GM13976 (cell line): Measurements from ENCODE around the gene REC114.

Experiments used
- DNase-seq: peaks from one replicate; pipeline ENCODE4 v3.0.0; 2012; ENCODE audit warnings: low spot score
- in situ Hi-C: fragments of 300-500 bp; cut with MboI; formaldehyde crosslinking; loops from one replicate; pipeline ENCODE4 v1.12.0; 2022; ENCODE audit warnings: low sequenced_read_pairs, mixed read lengths, inconsistent platforms; ENCODE audit not compliant: unreplicated experiment
- TF ChIP-seq, protein P1 (sequence below): IDR thresholded peaks from 2 replicates; pipeline ENCODE4 v1.5.1; 2012; ENCODE audit warnings: borderline replicate concordance, mild to moderate bottlenecking; ENCODE audit not compliant: insufficient read depth; ENCODE audit errors: extremely low read depth, missing control alignments, control extremely low read depth

Gene REC114

GRCh38 chr15:73590263-73590662, 147.3 kb downstream of the REC114 start:
- in situ Hi-C loops, result no loop called here
- DNase-seq, result no peak
- TF ChIP-seq, protein P1, sequence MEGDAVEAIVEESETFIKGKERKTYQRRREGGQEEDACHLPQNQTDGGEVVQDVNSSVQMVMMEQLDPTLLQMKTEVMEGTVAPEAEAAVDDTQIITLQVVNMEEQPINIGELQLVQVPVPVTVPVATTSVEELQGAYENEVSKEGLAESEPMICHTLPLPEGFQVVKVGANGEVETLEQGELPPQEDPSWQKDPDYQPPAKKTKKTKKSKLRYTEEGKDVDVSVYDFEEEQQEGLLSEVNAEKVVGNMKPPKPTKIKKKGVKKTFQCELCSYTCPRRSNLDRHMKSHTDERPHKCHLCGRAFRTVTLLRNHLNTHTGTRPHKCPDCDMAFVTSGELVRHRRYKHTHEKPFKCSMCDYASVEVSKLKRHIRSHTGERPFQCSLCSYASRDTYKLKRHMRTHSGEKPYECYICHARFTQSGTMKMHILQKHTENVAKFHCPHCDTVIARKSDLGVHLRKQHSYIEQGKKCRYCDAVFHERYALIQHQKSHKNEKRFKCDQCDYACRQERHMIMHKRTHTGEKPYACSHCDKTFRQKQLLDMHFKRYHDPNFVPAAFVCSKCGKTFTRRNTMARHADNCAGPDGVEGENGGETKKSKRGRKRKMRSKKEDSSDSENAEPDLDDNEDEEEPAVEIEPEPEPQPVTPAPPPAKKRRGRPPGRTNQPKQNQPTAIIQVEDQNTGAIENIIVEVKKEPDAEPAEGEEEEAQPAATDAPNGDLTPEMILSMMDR, result no peak

DNA sequence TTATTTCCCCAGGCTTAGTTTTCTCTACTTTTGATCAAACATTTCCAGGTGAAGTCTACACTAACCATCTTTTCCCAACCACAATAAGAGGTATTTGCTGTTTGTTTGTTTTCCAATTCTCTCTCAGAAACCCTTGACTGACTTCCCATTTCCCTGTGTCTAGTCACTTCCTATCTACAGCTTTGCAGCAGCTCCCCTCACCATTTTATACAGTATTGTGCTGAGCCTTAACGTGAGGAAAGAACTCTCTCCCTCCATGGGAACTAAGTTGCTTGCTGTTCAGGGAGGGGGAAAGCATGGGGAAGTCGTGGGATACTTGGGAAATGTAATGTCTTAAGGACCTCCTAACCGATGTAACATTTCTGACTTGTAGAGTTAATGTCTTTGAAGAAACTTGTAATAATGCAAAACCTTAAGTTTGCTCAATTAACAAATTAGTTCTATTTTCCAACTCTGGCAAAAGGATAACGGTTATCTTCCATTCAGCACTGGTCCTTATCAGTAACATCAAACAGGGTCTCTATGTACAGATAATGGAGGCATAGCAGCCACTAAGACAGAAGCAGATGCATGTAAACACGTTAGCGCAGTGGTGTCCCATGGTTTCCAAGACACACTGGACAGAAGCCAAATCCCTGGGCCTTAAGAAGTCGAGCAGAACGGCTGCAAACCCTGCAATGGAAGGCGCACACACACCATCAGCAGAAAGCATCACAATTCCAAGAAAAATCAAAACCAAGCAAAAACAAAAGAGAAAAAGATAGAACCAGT, 150.5 kb downstream of the REC114 start:
- TF ChIP-seq, protein P1, result no peak

DNA sequence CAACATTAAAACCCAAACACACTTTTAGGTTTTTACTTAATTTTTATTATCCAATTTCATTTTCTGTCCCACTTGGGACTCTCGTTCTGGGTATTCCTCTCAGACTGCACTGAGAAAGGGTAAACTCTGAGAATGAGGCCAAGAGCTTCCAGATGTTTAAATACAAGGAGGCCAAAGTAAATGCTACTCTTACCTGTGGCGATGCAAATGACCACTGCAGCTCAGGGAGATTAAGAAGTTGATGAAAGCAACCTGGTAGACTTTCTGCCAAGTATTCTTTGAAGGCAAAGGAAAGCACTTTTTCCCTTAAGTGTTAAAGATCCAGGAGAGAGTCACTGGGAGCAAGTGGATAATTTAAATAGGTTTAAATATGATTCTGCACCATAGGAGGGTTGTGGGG, 151.1 kb downstream of the REC114 start:
- TF ChIP-seq, protein P1, result no peak
- no peak for DNase-seq
- in situ Hi-C loops, result no loop called here

More for the DNA sequence above, 150.5 kb downstream of the REC114 start:
- in situ Hi-C loops, result no loop called here
- no peak for DNase-seq

DNA sequence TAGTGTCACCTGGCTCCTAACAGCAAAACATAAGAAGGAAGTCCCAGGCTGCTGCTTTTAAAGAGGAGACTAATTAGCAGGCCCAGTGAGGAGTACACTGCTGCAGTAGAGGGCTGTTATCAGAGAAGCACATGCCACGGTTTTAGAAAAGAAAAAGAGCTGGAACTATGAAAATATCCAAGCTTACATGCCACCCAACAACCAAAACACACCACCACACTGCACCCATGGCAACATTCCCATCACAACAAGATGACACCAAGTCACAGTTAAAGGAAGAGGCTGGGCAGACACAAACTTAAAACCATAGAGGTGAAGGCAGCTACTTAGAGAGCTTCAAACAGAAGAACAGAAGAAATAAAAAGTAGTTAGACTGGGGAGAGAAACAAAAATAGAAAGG, 153.2 kb downstream of the REC114 start:
- no peak for DNase-seq
- TF ChIP-seq, protein P1, result no peak
- in situ Hi-C loops, result no loop called here

- no peak for DNase-seq
- in situ Hi-C loops, result no loop called here
- TF ChIP-seq, protein P1, result no peak
Measured at GRCh38 chr15:73597036-73597638, 154.2 kb downstream of the REC114 start.

- in situ Hi-C loops, result no loop called here
- no peak for DNase-seq
- TF ChIP-seq, protein P1, result no peak
Measured at GRCh38 chr15:73598530-73599160, 155.7 kb downstream of the REC114 start.
